ENCODE results near the gene KCMF1. TPM values are rescaled to one million over a fixed set of nuclear protein-coding genes. Genes with fewer than 3 reads are reported as not detected.

The KCMF1 gene
- total and polyA plus RNA-seq, 8 donors, result 2.3 to 88.4 (median 44.5) TPM

GRCh38 chr2:85073033-85073432 is 102.1 kb downstream of the KCMF1 start:
- Histone ChIP-seq H3K4me3 (no peak overlapping the region), H3K4me1 (no peaks in the 10 kb centered on the region), H3K36me3 (no peaks in the 10 kb centered on the region), H3K27ac (no peak overlapping the region), H3K9me3 (no peaks in the 10 kb centered on the region), H3K27me3 (peaks cover 0 to 13% (median 0%) of the 10 kb centered on the region in 3 donors)
- TF ChIP-seq POLR2A (IDR thresholded peaks at IDR 0.05) (no peak), CTCF (IDR thresholded peaks at IDR 0.05) (no peak), POLR2AphosphoS5 (IDR thresholded peaks at IDR 0.05) (no peak)
- no peak for DNase-seq
- intact Hi-C loops (cut with DNase I; ENCODE audit: low total_unique reads), result no loop called here
- WGBS, 5 donors, result 68 to 79% (median 77%) methylated on average over 3 of the region's 3 CpGs

- Histone ChIP-seq H3K4me1 (no peaks in the 10 kb centered on the region), H3K9me3 (peaks cover 0 to 7% (median 4%) of the 10 kb centered on the region in 4 donors), H3K27ac (no peak overlapping the region), H3K4me3 (no peak overlapping the region), H3K36me3 (no peaks in the 10 kb centered on the region), H3K27me3 (peaks cover 0 to 13% (median 0%) of the 10 kb centered on the region in 3 donors)
- TF ChIP-seq POLR2AphosphoS5 (IDR thresholded peaks at IDR 0.05) (no peak), EP300 (IDR thresholded peaks at IDR 0.05) (no peak), POLR2A (IDR thresholded peaks at IDR 0.05) (no peak), CTCF (IDR thresholded peaks at IDR 0.05) (no peak)
- DNase-seq, result no peak
- 68 to 76% (median 71%) methylated on average over 9 of the region's 9 CpGs for WGBS, 5 donors
- intact Hi-C loops (cut with DNase I; ENCODE audit: low total_unique reads), result no loop called here
These were observed 105.8 kb downstream of the KCMF1 start for GRCh38 chr2:85076618-85077274.

GRCh38 chr2:85077859-85078419 is 107.0 kb downstream of the KCMF1 start:
- Histone ChIP-seq H3K4me1 (no peaks in the 10 kb centered on the region), H3K9me3 (peaks cover 0 to 10% (median 7%) of the 10 kb centered on the region in 4 donors), H3K36me3 (no peaks in the 10 kb centered on the region), H3K4me3 (no peak overlapping the region), H3K27ac (no peak overlapping the region), H3K27me3 (peaks cover 0 to 13% (median 0%) of the 10 kb centered on the region in 3 donors)
- intact Hi-C loops (cut with DNase I; ENCODE audit: low total_unique reads), result no loop called here
- TF ChIP-seq EP300 (IDR thresholded peaks at IDR 0.05) (no peak), POLR2A (IDR thresholded peaks at IDR 0.05) (no peak), POLR2AphosphoS5 (IDR thresholded peaks at IDR 0.05) (no peak), CTCF (IDR thresholded peaks at IDR 0.05) (no peak)
- DNase-seq, result no peak
- 84 to 96% (median 89%) methylated on average over 5 of the region's 5 CpGs for WGBS, 5 donors

GRCh38 chr2:85078536-85078935 is 107.6 kb downstream of the KCMF1 start:
- peaks cover 0 to 10% (median 7%) of the 10 kb centered on the region in 4 donors for H3K9me3 ChIP-seq
- 79 to 92% (median 83%) methylated on average over 5 of the region's 5 CpGs for WGBS, 5 donors
- no peak overlapping the region for H3K4me3 ChIP-seq
- H3K4me1 ChIP-seq, result no peaks in the 10 kb centered on the region
- no peak for TF ChIP-seq POLR2A (IDR thresholded peaks at IDR 0.05)
- TF ChIP-seq POLR2AphosphoS5 (IDR thresholded peaks at IDR 0.05), result no peak
- TF ChIP-seq EP300 (IDR thresholded peaks at IDR 0.05), result no peak
- TF ChIP-seq CTCF (IDR thresholded peaks at IDR 0.05), result no peak
- intact Hi-C loops (cut with DNase I; ENCODE audit: low total_unique reads), result no loop called here
- peaks cover 0 to 13% (median 0%) of the 10 kb centered on the region in 3 donors for H3K27me3 ChIP-seq
- DNase-seq, result no peak
- no peak overlapping the region for H3K27ac ChIP-seq
- H3K36me3 ChIP-seq, result no peaks in the 10 kb centered on the region
